ENCODE measurements around the gene CES3. TPM values are rescaled to one million over a fixed set of nuclear protein-coding genes. Genes with fewer than 3 reads are reported as not detected.

The CES3 gene
- total and polyA plus RNA-seq, 4 donors: 0.19 to 28.3 (median 12.5) TPM

- Histone ChIP-seq H3K27ac (ENCODE audit: low read depth in 1 of 2, low read length in 2 of 2) (peak overlapping the region; percentile 85 to 96), H3K9ac (ENCODE audit: low read depth in 1 of 2, low read length in 2 of 2) (peak overlapping the region in 1 of 2 donors; percentile 59)
- no peak for DNase-seq (ENCODE audit: low spot score)
These were observed 35.9 kb downstream of the CES3 start for GRCh38 chr16:66996983-66997358.

GRCh38 chr16:67000384-67001351 is 39.6 kb downstream of the CES3 start:
- DNase-seq (ENCODE audit: low spot score): peak; percentile 58
- H3K36me3 ChIP-seq (ENCODE audit: control insufficient read depth in 4 of 4, insufficient read depth in 3 of 4, low read depth in 1 of 4, low read length in 3 of 4): no peaks in the 10 kb centered on the region
- H3K9me3 ChIP-seq (ENCODE audit: control insufficient read depth in 4 of 4, low read length in 3 of 4): no peaks in the 10 kb centered on the region
- 21% methylated on average over 89 of the region's 89 CpGs for WGBS
- TF ChIP-seq JUND (IDR thresholded peaks at IDR 0.05) (no peak), REST (IDR thresholded peaks at IDR 0.05) (no peak), EGR1 (IDR thresholded peaks at IDR 0.05; ENCODE audit: low read depth in 2 of 2) (no peak), RXRA (IDR thresholded peaks at IDR 0.05) (no peak), HNF4G (IDR thresholded peaks at IDR 0.05) (no peak), YY1 (IDR thresholded peaks at IDR 0.05) (no peak), GABPA (IDR thresholded peaks at IDR 0.05 in 1 of 2, conservative IDR thresholded peaks at IDR 0.05 in 1 of 2) (no peak), ATF3 (IDR thresholded peaks at IDR 0.05) (no peak)
- H3K4me3 ChIP-seq (ENCODE audit: low read depth in 1 of 3, low read length in 3 of 3): peak overlapping the region; percentile 17 to 50 (median 46)
- H3K27me3 ChIP-seq (ENCODE audit: control insufficient read depth in 4 of 4, insufficient read depth in 4 of 4, low read length in 3 of 4): no peaks in the 10 kb centered on the region
- no peak overlapping the region for H3K9ac ChIP-seq (ENCODE audit: low read depth in 1 of 2, low read length in 2 of 2)
- H3K4me1 ChIP-seq (ENCODE audit: control insufficient read depth in 4 of 4, insufficient read depth in 4 of 4, low read length in 3 of 4): peaks cover 9 to 19% (median 14%) of the 10 kb centered on the region in 4 donors
- H3K27ac ChIP-seq (ENCODE audit: low read depth in 1 of 2, low read length in 2 of 2): peak overlapping the region in 1 of 2 donors; percentile 53

More at GRCh38 chr16:66996983-66997358, 35.9 kb downstream of the CES3 start:
- no peak overlapping the region for H3K4me3 ChIP-seq (ENCODE audit: low read depth in 1 of 3, low read length in 3 of 3)
- TF ChIP-seq FOXA1 (IDR thresholded peaks at IDR 0.05) (no peak), ATF3 (IDR thresholded peaks at IDR 0.05) (no peak), RAD21 (IDR thresholded peaks at IDR 0.05) (no peak), JUND (IDR thresholded peaks at IDR 0.05) (no peak), EGR1 (IDR thresholded peaks at IDR 0.05; ENCODE audit: low read depth in 2 of 2) (no peak)
- no peaks in the 10 kb centered on the region for H3K36me3 ChIP-seq (ENCODE audit: control insufficient read depth in 4 of 4, insufficient read depth in 3 of 4, low read depth in 1 of 4, low read length in 3 of 4)
- WGBS: 61% methylated on average over 3 of the region's 3 CpGs
- peaks cover 9 to 21% (median 14%) of the 10 kb centered on the region in 4 donors for H3K4me1 ChIP-seq (ENCODE audit: control insufficient read depth in 4 of 4, insufficient read depth in 4 of 4, low read length in 3 of 4)
- H3K27me3 ChIP-seq (ENCODE audit: control insufficient read depth in 4 of 4, insufficient read depth in 4 of 4, low read length in 3 of 4): no peaks in the 10 kb centered on the region
- H3K9me3 ChIP-seq (ENCODE audit: control insufficient read depth in 4 of 4, low read length in 3 of 4): no peaks in the 10 kb centered on the region

GRCh38 chr16:67001726-67002125 is 40.7 kb downstream of the CES3 start:
- Histone ChIP-seq H3K9me3 (ENCODE audit: control insufficient read depth in 4 of 4, low read length in 3 of 4) (no peaks in the 10 kb centered on the region), H3K9ac (ENCODE audit: low read depth in 1 of 2, low read length in 2 of 2) (no peak overlapping the region), H3K27ac (ENCODE audit: low read depth in 1 of 2, low read length in 2 of 2) (no peak overlapping the region), H3K4me3 (ENCODE audit: low read depth in 1 of 3, low read length in 3 of 3) (no peak overlapping the region), H3K27me3 (ENCODE audit: control insufficient read depth in 4 of 4, insufficient read depth in 4 of 4, low read length in 3 of 4) (no peaks in the 10 kb centered on the region), H3K36me3 (ENCODE audit: control insufficient read depth in 4 of 4, insufficient read depth in 3 of 4, low read depth in 1 of 4, low read length in 3 of 4) (no peaks in the 10 kb centered on the region), H3K4me1 (ENCODE audit: control insufficient read depth in 4 of 4, insufficient read depth in 4 of 4, low read length in 3 of 4) (peaks cover 5 to 17% (median 11%) of the 10 kb centered on the region in 4 donors)
- no peak for DNase-seq (ENCODE audit: low spot score)
- 92% methylated on average over 3 of the region's 3 CpGs for WGBS
- no peak for TF ChIP-seq FOXA1 (IDR thresholded peaks at IDR 0.05)
- TF ChIP-seq GABPA (IDR thresholded peaks at IDR 0.05 in 1 of 2, conservative IDR thresholded peaks at IDR 0.05 in 1 of 2): no peak
- TF ChIP-seq MAX (IDR thresholded peaks at IDR 0.05): no peak
- no peak for TF ChIP-seq CTCF (IDR thresholded peaks at IDR 0.05; ENCODE audit: low read depth, low read length, missing input control)
- no peak for TF ChIP-seq HNF4G (IDR thresholded peaks at IDR 0.05)
- TF ChIP-seq EGR1 (IDR thresholded peaks at IDR 0.05; ENCODE audit: low read depth in 2 of 2): no peak
- TF ChIP-seq RXRA (IDR thresholded peaks at IDR 0.05): no peak
- TF ChIP-seq ZBTB33 (IDR thresholded peaks at IDR 0.05): no peak
- TF ChIP-seq FOXA2 (IDR thresholded peaks at IDR 0.05): no peak
- TF ChIP-seq SP1 (IDR thresholded peaks at IDR 0.05): no peak
- no peak for TF ChIP-seq YY1 (IDR thresholded peaks at IDR 0.05)
